GM12801 (cell line): ENCODE results near the gene PDE8B.

Source experiments
- CTCF ChIP-seq: IDR thresholded peaks from one replicate; pipeline ENCODE4 v1.5.1; 2011; ENCODE audit warnings: control low read depth; ENCODE audit not compliant: insufficient read length; ENCODE audit errors: extremely low read depth

PDE8B gene

GRCh38 chr5:77328930-77329647 is 118.6 kb downstream of the PDE8B start:
- TF ChIP-seq CTCF, result no peak

- no peak for TF ChIP-seq CTCF
These were observed 119.4 kb downstream of the PDE8B start for GRCh38 chr5:77329664-77330430.

- no peak for TF ChIP-seq CTCF
These were observed 122.6 kb downstream of the PDE8B start for GRCh38 chr5:77333036-77333435.

- no peak for TF ChIP-seq CTCF
These were observed 123.1 kb downstream of the PDE8B start for GRCh38 chr5:77333451-77334123.

- no peak for TF ChIP-seq CTCF
These were observed 126.8 kb downstream of the PDE8B start for GRCh38 chr5:77337246-77337645.

GRCh38 chr5:77337686-77338085 is 127.2 kb downstream of the PDE8B start:
- TF ChIP-seq CTCF, result no peak

GRCh38 chr5:77339337-77339890 is 128.9 kb downstream of the PDE8B start:
- no peak for TF ChIP-seq CTCF
